Measurements from ENCODE around the gene RAB17. TPM values are rescaled to one million over a fixed set of nuclear protein-coding genes. Genes with fewer than 3 reads are reported as not detected.

Gene RAB17
- total RNA-seq, 1 experiment from 2014 or later, result 41.8 TPM

GRCh38 chr2:237628247-237629187 lies 38.0 kb upstream of the RAB17 start:
- no TSS peak for BruUV-seq (replicated peaks)
- ATAC-seq (no peak), DNase-seq (ENCODE audit: low read depth, low spot score) (no peak)
- Histone ChIP-seq H4K20me1 (ENCODE audit: insufficient read depth) (no peaks in the 10 kb centered on the region), H3K79me2 (ENCODE audit: insufficient read depth, low read length) (no peaks in the 10 kb centered on the region), H3K4me1 (ENCODE audit: control insufficient read depth in 1 of 2, insufficient read depth in 2 of 2, low read length in 2 of 2) (no peaks in the 10 kb centered on the region), H3K4me3 (replicated peaks in 1 of 2; ENCODE audit: low read depth in 1 of 2, low read length in 2 of 2) (no peak overlapping the region), H3K27ac (ENCODE audit: low read depth, low read length) (no peak overlapping the region), H3K4me2 (ENCODE audit: low read length) (no peak overlapping the region), H2AFZ (ENCODE audit: low read depth, low read length, poor library complexity, severe bottlenecking) (no peak overlapping the region), H3K9ac (ENCODE audit: low read length) (no peak overlapping the region), H3K9me2 (ENCODE audit: insufficient read depth) (no peaks in the 10 kb centered on the region), H3K36me3 (ENCODE audit: control insufficient read depth in 1 of 2, insufficient read depth in 2 of 2, low read length in 2 of 2) (no peaks in the 10 kb centered on the region), H3K27me3 (ENCODE audit: insufficient read depth, low read length) (no peaks in the 10 kb centered on the region), H3K9me3 (ENCODE audit: control insufficient read depth in 1 of 2, insufficient read depth in 1 of 2, low read depth in 1 of 2, low read length in 2 of 2) (no peaks in the 10 kb centered on the region)
- POLR2A ChIA-PET, result no interaction called here
- RAD21 ChIA-PET (ENCODE audit: low non-redundant PET in 1 of 2, low total read pairs in 2 of 2, uncharacterized antibody in 2 of 2, unreplicated experiment in 2 of 2), result no interaction called here
- no peak for TF ChIP-seq MAX (IDR thresholded peaks at IDR 0.05)
- no peak for TF ChIP-seq SRF (IDR thresholded peaks at IDR 0.05; ENCODE audit: low read depth)
- no peak for TF ChIP-seq RAD21 (IDR thresholded peaks at IDR 0.05; ENCODE audit: low read depth)
- TF ChIP-seq POLR2A (IDR thresholded peaks at IDR 0.05; ENCODE audit: borderline replicate concordance, extremely low read depth, insufficient read depth, insufficient read length), result no peak
- TF ChIP-seq ELF1 (IDR thresholded peaks at IDR 0.05; ENCODE audit: borderline replicate concordance, low read depth), result no peak
- no peak for TF ChIP-seq EZH2 (IDR thresholded peaks at IDR 0.05)
- TF ChIP-seq EZH2phosphoT487 (IDR thresholded peaks at IDR 0.05; ENCODE audit: borderline replicate concordance), result no peak
- TF ChIP-seq CEBPB (IDR thresholded peaks at IDR 0.05; ENCODE audit: low read depth), result no peak
- no peak for TF ChIP-seq ZFX (IDR thresholded peaks at IDR 0.05)
- TF ChIP-seq ZBTB33 (IDR thresholded peaks at IDR 0.05; ENCODE audit: extremely low read depth, insufficient replicate concordance, low read length), result no peak
- no peak for TF ChIP-seq SIN3A (IDR thresholded peaks at IDR 0.05; ENCODE audit: low read depth)
- no peak for TF ChIP-seq CBX3 (IDR thresholded peaks at IDR 0.05; ENCODE audit: low read depth)
- no peak for TF ChIP-seq POLR2AphosphoS5 (IDR thresholded peaks at IDR 0.05; ENCODE audit: low read depth, low read length)
- TF ChIP-seq YY1 (IDR thresholded peaks at IDR 0.05; ENCODE audit: extremely low read depth, insufficient replicate concordance, low read depth, low read length), result no peak
- intact Hi-C loops (cut with micrococcal nuclease), result no loop called here
- CTCF ChIA-PET, result no interaction called here
